ENCODE results near the gene CTTN.

CTTN gene

GRCh38 chr11:70423523-70424505 is 25.5 kb downstream of the CTTN start:
- Histone ChIP-seq H3K4me3 (no peak overlapping the region), H3K27ac (no peak overlapping the region)

DNA sequence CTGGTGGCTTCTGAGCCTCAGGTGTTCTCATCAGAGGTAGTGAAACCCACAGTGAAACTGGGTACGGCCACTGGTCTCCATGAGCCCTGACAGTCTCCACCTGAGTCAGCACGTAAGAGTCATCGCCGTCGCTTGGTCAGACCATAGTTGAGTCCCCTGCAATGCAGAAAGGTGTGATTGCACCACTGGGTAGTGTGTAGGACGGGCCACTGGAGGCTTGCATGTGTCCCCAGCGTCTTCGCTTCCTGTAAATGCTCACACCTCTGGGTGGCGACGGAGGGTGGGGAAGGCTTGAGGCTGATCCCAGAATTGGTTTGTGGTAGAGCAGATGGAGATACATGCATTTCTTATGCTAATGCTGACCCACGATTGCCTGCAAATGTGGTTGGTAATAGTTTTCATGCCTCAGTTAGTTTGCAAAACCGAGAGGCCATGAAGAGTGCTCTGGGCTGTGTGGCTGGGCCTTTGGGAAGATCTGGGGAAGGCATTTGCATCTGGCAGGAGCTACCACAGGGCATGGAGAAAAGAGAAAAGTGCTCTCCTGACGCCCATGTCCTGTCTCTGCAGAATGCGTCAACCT is 26.5 kb downstream of the CTTN start:
- Histone ChIP-seq H3K27ac (no peak overlapping the region), H3K4me3 (no peak overlapping the region)

- H3K4me3 ChIP-seq, result no peak overlapping the region
- H3K27ac ChIP-seq, result no peak overlapping the region
Observed at GRCh38 chr11:70427436-70427835, 29.1 kb downstream of the CTTN start.

DNA sequence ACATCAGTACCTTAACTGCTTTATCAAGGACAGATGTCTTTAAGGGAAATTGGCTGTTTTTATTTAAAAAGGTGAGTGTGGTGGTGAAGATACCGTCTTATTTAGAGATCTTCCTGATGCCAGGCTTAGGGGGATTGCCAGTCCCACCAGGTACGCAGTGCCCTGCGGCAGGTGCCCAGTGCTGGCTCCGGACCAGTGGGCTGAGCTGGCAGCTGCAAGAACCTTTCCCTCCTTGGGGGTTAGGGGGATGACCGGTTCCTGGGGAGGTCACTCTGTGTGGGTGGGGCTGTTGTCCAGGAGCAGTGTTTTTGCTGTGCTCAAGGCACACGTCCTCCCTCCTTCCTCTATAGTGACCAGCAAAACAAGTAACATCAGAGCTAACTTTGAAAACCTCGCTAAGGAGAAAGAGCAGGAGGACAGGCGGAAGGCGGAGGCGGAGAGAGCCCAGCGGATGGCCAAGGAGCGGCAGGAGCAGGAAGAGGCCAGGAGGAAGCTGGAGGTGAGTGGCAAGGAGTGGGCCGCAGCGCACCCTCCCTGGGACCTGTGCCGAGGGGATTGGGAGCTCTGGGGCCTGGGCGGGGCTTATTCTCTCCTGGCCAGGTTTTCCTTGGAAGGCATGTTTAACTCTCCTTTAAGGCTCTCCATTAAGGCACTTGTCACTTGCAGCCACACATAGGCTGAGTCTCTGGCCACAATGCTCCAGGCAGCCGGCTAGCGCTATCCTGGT is 30.5 kb downstream of the CTTN start:
- no peak overlapping the region for H3K4me3 ChIP-seq
- H3K27ac ChIP-seq, result no peak overlapping the region

- Histone ChIP-seq H3K27ac (no peak overlapping the region), H3K4me3 (no peak overlapping the region)
Observed at GRCh38 chr11:70429428-70429705, 31.0 kb downstream of the CTTN start.

GRCh38 chr11:70429724-70430521 is 31.6 kb downstream of the CTTN start:
- Histone ChIP-seq H3K4me3 (no peak overlapping the region), H3K27ac (no peak overlapping the region)

DNA sequence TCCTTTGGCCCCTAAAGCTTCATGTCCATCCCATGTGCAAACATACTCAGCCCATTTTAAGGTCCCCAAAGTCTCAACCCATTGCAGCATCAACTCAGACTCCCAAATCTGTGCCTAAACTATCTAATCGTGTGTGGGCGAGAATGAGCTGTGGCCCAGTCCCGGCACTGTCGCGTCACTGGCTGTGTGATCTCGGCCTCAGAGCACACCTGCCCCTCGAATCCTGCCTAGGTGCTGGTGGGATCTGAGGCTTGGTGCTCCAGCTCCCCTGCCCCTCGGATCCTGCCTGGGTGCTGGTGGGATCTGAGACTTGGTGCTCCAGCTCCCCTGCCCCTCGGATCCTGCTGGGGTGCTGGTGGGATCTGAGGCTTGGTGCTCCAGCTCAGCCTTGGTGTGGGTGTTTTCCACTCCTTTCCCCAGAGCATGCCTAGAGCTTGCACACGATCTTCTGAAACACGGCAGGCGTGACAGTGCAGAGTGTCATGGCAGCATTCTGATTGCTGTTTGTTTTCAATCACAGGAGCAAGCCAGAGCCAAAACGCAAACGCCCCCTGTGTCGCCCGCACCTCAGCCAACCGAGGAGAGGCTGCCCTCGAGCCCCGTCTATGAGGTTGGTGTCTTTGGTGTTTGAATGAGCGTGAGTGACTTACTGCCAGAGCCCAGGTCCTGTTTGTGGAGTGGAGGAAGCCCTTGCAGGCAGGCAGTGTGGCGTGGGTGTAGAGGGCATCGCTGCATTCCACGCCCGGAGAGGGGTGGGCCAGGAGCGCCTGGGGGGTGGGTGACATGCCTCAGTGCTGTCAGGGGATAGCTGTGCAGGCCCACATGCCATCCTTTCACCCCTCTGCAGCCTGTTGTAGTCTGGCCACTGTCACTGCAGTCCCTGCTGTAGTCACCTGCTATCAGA is 32.6 kb downstream of the CTTN start:
- Histone ChIP-seq H3K27ac (no peak overlapping the region), H3K4me3 (no peak overlapping the region)

GRCh38 chr11:70431611-70432010 is 33.3 kb downstream of the CTTN start:
- Histone ChIP-seq H3K4me3 (no peak overlapping the region), H3K27ac (no peak overlapping the region)

DNA sequence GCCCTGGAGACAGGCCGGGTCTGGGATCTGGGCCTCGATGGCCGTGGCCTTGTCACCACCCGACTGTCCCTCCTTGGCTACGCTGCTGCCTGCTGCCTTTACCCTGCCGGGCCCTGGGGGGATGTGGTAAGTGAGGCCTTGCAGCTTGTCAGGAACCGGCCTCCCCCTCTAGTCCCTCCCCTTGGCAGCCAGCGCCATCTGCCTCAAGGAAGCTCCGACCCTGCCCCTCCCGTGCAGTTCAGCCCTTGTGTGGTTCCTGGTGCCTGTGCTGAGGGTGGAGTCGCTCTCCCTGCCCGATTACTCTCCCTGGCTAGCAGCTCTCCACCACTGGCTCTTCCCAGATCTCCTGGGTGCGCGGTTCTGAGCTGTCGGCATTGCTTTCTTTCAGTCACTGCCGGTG is 33.7 kb downstream of the CTTN start:
- no peak overlapping the region for H3K27ac ChIP-seq
- no peak overlapping the region for H3K4me3 ChIP-seq

GRCh38 chr11:70432580-70432979 is 34.3 kb downstream of the CTTN start:
- no peak overlapping the region for H3K4me3 ChIP-seq
- H3K27ac ChIP-seq, result no peak overlapping the region

DNA sequence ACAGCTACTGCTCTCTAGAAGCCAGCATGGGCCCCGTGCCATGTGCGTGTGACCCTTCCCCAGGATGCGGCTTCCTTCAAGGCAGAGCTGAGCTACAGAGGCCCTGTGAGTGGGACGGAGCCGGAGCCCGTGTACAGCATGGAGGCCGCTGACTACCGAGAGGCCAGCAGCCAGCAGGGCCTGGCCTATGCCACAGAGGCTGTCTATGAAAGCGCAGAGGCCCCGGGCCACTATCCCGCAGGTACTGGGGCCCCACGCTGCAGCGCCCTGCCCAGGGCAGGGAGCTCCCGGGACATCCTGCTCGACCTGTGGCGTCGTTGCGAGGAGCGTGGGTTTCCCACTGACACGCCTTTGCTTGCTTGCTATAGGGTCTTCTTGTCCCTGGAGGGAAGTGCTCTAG is 34.7 kb downstream of the CTTN start:
- Histone ChIP-seq H3K27ac (no peak overlapping the region), H3K4me3 (no peak overlapping the region)

DNA sequence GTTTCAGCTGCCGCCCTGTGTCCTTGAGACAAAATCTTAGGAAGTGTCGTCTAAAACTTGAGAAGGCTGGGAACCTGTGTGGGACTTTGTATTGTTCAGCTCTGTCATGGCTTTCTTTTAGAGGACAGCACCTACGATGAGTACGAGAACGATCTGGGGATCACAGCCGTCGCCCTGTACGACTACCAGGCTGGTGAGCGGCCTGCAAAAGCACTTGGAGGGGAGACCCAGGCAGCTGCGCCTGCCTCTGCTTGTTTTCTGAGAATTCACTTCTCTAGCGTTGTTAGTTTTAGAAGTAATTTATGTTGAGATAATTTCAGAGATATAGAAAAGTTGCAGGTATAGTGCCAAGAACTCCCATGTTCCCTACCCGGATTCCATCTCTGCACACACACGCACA is 35.2 kb downstream of the CTTN start:
- Histone ChIP-seq H3K4me3 (no peak overlapping the region), H3K27ac (no peak overlapping the region)

DNA sequence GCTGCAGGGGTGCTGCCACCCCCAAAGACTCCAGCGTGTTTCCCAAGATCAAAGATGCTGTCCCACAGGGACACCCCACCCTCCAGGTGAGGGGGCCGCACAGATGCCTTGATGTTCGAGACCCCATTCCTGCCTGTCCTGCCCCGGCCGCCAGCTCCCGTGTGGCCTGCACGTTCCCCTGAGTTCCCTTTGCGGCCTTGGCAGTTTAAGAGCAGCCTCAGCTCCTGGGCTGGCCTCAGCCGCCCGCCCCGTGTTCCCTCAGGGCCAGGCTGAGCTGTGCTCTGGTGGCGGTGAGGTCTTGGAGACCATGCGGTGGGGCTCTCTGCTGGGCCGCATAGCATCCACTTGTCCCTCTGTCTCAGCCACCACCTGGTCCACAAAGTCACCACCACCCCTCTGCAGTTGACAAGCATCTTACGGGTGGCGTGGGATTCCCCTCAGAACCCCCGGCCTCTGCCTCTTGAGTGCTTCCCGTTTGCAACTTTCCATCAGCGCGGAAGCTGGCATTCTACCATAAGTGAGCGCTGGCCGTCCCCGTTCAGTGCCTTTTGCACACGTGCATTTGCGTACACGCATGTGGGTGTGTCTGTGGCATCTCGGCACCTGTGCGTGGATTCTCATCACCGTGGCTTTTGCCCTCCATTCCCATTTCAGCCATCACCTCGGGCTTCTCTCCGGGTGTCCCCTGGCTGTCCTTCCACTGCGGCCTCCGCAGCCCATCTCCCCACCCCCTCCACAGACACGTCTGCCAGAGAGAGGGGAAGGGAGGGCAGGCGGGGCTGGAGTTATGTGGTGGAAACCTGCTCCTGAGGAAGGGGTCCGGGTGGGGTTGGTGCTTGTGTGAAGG is 35.9 kb downstream of the CTTN start:
- Histone ChIP-seq H3K4me3 (no peak overlapping the region), H3K27ac (no peak overlapping the region)

DNA sequence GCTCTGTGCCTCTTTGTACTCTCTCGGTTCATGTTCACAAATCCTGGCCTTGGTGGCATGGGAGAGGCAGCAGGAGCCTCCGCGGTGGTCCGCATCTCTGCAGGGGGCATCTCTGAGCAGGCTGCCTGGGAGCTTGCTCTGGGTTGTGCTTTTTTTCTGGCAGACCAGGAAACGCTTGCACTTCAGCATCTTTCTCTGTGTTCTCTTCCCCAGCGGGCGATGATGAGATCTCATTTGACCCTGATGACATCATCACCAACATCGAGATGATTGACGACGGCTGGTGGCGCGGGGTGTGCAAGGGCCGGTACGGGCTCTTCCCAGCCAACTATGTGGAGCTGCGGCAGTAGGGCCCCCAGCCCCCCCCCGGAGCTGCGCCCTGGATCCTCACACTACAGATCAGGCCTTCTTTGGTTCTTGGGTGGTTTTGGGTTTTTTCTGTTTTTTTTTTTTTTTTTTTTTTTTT is 36.5 kb downstream of the CTTN start:
- Histone ChIP-seq H3K27ac (no peak overlapping the region), H3K4me3 (no peak overlapping the region)

- Histone ChIP-seq H3K27ac (no peak overlapping the region), H3K4me3 (no peak overlapping the region)
Observed at GRCh38 chr11:70435361-70435760, 37.0 kb downstream of the CTTN start.

GRCh38 chr11:70435765-70436500 is 37.6 kb downstream of the CTTN start:
- no peak overlapping the region for H3K27ac ChIP-seq
- H3K4me3 ChIP-seq, result no peak overlapping the region

GRCh38 chr11:70436501-70436860 is 38.2 kb downstream of the CTTN start:
- H3K27ac ChIP-seq, result no peak overlapping the region
- H3K4me3 ChIP-seq, result no peak overlapping the region
